Measurements from ENCODE around the gene PAXX. TPM values are rescaled to one million over a fixed set of nuclear protein-coding genes. Genes with fewer than 3 reads are reported as not detected.

The PAXX gene
- total RNA-seq, 4 donors from 2014 or later, result 49.3 to 85.2 (median 66.0) TPM

DNA sequence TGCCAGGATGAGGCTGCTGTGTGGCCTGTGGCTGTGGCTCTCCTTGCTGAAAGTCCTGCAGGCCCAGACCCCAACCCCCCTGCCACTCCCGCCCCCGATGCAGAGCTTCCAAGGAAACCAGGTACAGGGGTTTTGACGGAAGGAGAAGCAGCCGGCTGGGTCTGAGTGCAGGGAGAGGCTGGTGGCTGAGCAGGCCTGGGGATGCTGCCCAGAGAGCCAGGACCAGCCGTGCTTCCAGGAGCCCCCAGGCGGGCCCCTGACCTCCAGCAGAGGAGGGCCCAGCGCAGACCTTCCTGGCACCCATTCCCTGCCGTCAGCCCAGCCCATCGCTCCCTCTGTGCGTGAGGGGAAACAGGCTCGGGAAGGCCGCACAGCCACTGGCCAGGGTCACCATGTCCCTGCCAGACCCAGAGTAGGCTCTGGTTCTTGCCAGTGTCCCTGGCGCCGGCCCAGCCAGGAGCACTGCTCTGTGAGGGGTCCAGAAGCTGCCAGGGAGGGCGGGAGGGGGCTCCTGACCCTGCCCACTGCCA lies 39.8 kb upstream of the PAXX start:
- in situ Hi-C loops (cut with MboI; ENCODE audit: low pct_ligation_motif_present in 1 of 4, low pct_unique_long_range_greater_than_20kb in 1 of 4, low sequenced_read_pairs in 3 of 4), result no loop called here
- WGBS, 2 donors (ENCODE audit: low coverage in 1 of 2), result 82% methylated on average over 11 of the region's 15 CpGs; no CpG with 5 or more reads in 1 of the 2 donors

DNA sequence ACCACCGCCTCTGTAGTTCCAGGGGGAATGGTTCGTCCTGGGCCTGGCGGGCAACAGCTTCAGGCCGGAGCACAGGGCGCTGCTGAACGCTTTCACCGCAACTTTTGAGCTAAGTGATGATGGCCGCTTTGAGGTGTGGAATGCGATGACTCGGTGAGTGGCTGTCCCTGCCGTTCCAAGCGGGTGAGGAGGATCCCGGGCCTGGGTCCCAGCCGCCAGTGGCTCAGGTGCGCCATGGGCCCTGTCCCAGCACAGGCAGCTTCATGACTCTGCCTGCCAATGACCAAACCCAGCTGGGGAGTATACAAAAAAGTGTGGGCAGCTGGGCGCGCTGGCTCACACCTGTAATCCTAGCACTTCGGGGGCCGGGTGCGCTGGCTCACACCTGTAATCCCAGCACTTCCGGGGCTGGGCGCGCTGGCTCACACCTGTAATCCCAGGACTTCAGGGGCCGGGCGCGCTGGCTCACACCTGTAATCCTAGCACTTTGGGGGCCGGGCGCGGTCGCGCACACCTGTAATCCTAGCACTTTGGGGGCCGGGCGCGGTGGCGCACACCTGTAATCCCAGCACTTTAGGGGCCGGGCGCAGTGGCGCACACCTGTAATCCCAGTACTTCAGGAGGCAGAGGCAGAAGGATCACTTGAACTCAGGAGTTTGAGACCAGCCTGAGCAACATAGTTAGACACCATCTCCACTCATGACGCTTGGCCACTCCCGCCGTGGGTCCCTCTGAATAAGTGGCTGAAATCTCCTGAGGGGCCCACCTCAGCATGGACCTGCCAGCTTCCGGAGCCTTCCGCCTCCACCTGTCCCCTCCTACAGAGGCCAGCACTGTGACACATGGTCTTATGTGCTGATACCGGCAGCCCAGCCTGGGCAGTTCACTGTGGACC lies 39.1 kb upstream of the PAXX start:
- Histone ChIP-seq H3K27ac (no peak overlapping the region), H3K27me3 (no peaks in the 10 kb centered on the region), H3K4me1 (peaks cover 3 to 24% (median 19%) of the 10 kb centered on the region in 4 donors), H3K36me3 (no peaks in the 10 kb centered on the region), H3K9me3 (no peaks in the 10 kb centered on the region), H3K4me3 (no peak overlapping the region)
- TF ChIP-seq POLR2A (IDR thresholded peaks at IDR 0.05) (no peak), EP300 (IDR thresholded peaks at IDR 0.05; ENCODE audit: low read depth) (no peak), POLR2AphosphoS5 (IDR thresholded peaks at IDR 0.05) (no peak)
- TF ChIP-seq, protein P1, sequence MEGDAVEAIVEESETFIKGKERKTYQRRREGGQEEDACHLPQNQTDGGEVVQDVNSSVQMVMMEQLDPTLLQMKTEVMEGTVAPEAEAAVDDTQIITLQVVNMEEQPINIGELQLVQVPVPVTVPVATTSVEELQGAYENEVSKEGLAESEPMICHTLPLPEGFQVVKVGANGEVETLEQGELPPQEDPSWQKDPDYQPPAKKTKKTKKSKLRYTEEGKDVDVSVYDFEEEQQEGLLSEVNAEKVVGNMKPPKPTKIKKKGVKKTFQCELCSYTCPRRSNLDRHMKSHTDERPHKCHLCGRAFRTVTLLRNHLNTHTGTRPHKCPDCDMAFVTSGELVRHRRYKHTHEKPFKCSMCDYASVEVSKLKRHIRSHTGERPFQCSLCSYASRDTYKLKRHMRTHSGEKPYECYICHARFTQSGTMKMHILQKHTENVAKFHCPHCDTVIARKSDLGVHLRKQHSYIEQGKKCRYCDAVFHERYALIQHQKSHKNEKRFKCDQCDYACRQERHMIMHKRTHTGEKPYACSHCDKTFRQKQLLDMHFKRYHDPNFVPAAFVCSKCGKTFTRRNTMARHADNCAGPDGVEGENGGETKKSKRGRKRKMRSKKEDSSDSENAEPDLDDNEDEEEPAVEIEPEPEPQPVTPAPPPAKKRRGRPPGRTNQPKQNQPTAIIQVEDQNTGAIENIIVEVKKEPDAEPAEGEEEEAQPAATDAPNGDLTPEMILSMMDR (IDR thresholded peaks at IDR 0.05), result no peak
- in situ Hi-C loops (cut with MboI; ENCODE audit: low pct_ligation_motif_present in 1 of 4, low pct_unique_long_range_greater_than_20kb in 1 of 4, low sequenced_read_pairs in 3 of 4) (no loop called here), intact Hi-C loops (cut with DNase I; ENCODE audit: low total_unique reads) (no loop called here)
- DNase-seq, result no peak
- 90% methylated on average over 42 of the region's 44 CpGs; no CpG with 5 or more reads in 1 of the 2 donors for WGBS, 2 donors (ENCODE audit: low coverage in 1 of 2)

More for the DNA sequence above, 39.8 kb upstream of the PAXX start:
- no peak for DNase-seq
- Histone ChIP-seq H3K27ac (no peak overlapping the region), H3K9me3 (no peaks in the 10 kb centered on the region), H3K36me3 (no peaks in the 10 kb centered on the region), H3K4me1 (peaks cover 3 to 30% (median 19%) of the 10 kb centered on the region in 4 donors), H3K4me3 (no peak overlapping the region), H3K27me3 (no peaks in the 10 kb centered on the region)
- intact Hi-C loops (cut with DNase I; ENCODE audit: low total_unique reads), result no loop called here
- TF ChIP-seq POLR2A (IDR thresholded peaks at IDR 0.05) (no peak), EP300 (IDR thresholded peaks at IDR 0.05; ENCODE audit: low read depth) (no peak), POLR2AphosphoS5 (IDR thresholded peaks at IDR 0.05) (no peak)
- TF ChIP-seq, protein P1 (IDR thresholded peaks at IDR 0.05), result no peak

DNA sequence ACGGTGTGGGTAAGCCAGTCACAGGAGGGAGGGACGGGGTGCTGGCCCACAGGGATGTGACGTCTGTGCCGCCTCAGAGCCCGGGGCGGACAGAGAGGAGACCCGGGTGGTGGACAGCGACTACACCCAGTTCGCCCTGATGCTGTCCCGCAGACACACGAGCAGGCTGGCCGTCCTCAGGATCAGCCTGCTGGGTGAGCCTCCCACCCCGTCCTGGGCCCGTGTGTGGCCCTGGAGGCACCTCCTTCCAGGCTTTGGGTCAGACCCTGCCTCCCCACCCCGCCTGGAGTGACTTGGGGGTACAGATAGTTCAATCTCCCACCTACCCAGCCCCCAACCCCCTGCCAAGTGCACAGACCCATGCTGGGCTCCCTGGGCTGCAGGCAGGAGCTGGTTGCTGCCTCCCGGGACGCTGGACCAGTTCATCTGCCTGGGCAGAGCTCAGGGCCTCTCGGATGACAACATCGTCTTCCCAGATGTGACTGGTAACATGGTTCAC lies 38.4 kb upstream of the PAXX start:
- TF ChIP-seq, protein P1 (IDR thresholded peaks at IDR 0.05), result no peak
- no peak for TF ChIP-seq EP300 (IDR thresholded peaks at IDR 0.05; ENCODE audit: low read depth)
- TF ChIP-seq POLR2A (IDR thresholded peaks at IDR 0.05), result no peak
- no peak for TF ChIP-seq POLR2AphosphoS5 (IDR thresholded peaks at IDR 0.05)
- intact Hi-C loops (cut with DNase I; ENCODE audit: low total_unique reads), result no loop called here
- Histone ChIP-seq H3K27ac (no peak overlapping the region), H3K9me3 (no peaks in the 10 kb centered on the region), H3K4me1 (peaks cover 3 to 18% (median 16%) of the 10 kb centered on the region in 4 donors), H3K36me3 (no peaks in the 10 kb centered on the region), H3K4me3 (no peak overlapping the region), H3K27me3 (no peaks in the 10 kb centered on the region)
- in situ Hi-C loops (cut with MboI; ENCODE audit: low pct_ligation_motif_present in 1 of 4, low pct_unique_long_range_greater_than_20kb in 1 of 4, low sequenced_read_pairs in 3 of 4), result no loop called here
- 93% methylated on average over 10 of the region's 19 CpGs; no CpG with 5 or more reads in 1 of the 2 donors for WGBS, 2 donors (ENCODE audit: low coverage in 1 of 2)
- DNase-seq, result no peak

All from transverse colon (tissue), 4 donors.